ENCODE results near the gene STK32B.

STK32B gene

DNA sequence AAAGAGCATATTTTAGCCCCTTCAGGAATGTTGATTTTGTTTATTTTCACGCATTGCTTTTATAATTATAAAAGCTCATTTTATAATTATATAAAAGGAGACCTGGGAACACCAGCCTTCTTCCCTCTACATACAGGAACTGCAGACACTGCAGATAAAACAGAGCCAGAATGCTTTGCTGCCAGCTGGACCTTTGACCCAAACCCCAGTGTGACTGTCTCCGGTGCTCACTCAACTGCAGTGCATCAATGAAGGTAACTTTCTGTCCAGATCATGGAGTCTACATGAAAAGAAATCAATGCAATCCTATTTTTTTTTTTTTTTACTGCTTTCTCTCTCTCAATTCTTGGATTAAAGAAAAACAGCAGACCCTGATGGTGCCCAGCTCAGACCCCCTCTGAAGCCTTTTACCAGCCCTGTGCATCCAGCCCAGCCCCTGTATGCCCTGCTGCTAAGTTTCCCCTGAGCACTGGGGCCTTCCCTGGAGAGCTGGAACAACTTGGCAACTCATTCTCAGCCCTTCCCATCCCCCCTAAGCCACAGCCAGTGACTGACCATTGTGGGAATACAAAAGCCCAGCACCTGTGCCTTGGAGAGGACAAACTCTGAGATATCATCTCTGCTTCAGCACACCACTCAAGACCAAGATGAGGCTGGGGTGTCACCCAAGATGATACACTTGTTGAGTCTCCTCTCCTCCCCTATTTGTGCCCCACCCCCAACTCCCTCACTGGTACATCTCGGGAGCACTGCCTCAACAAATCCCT is 475.0 kb downstream of the STK32B start:
- Mint-ChIP-seq H3K27me3 (no peaks in the 10 kb centered on the region), H3K4me3 (no peak overlapping the region), H3K9me3 (no peaks in the 10 kb centered on the region), H3K4me1 (ENCODE audit: low read depth) (no peaks in the 10 kb centered on the region), H3K36me3 (ENCODE audit: low read depth) (no peaks in the 10 kb centered on the region), H3K27ac (no peak overlapping the region)
- intact Hi-C loops (cut with micrococcal nuclease), result no loop called here

DNA sequence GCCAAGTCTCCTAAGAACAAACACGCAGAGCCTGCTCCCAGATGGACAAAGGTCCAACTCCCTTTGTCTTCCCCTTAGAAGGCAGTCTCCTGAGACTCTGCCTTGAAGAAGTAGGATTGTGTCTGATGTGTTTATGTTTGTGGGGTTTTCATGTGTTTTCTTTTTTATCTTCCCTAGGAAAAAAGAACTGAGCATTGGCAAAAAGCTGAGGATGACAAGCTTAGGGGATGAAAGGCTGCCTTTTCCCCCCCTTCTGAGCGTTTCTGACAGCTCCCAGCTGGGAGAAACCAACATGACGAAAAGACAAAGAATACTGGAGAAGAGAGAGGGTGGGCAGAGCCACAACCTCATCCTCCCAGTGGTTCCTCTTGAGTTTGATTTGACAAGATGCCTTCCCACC is 475.9 kb downstream of the STK32B start:
- H3K9me3 Mint-ChIP-seq, result no peaks in the 10 kb centered on the region
- no peak overlapping the region for H3K4me3 Mint-ChIP-seq
- no peaks in the 10 kb centered on the region for H3K27me3 Mint-ChIP-seq
- H3K36me3 Mint-ChIP-seq (ENCODE audit: low read depth), result no peaks in the 10 kb centered on the region
- H3K4me1 Mint-ChIP-seq (ENCODE audit: low read depth), result no peaks in the 10 kb centered on the region
- intact Hi-C loops (cut with micrococcal nuclease), result no loop called here
- no peak overlapping the region for H3K27ac Mint-ChIP-seq

DNA sequence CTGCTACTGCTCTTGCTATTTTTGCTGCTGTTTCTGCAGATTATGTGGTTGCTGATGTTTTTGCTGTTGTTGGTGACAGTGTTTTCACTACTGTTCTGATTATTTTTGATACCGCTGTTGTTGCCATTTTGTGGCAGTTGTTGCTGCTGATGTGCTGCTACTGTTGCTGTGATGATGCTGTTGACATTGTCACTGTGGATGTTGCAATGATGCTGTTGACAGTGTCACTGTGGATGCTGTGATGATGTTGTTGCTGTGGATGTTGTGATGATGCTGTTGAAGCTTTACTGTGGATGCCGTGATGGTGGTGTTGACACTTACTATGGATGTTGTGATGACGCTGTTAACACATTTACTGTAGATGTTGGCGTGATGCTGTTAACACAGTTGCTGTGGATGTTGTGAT is 476.8 kb downstream of the STK32B start:
- Mint-ChIP-seq H3K9me3 (no peaks in the 10 kb centered on the region), H3K27ac (no peak overlapping the region), H3K4me1 (ENCODE audit: low read depth) (no peaks in the 10 kb centered on the region), H3K4me3 (no peak overlapping the region), H3K27me3 (no peaks in the 10 kb centered on the region), H3K36me3 (ENCODE audit: low read depth) (no peaks in the 10 kb centered on the region)
- intact Hi-C loops (cut with micrococcal nuclease), result no loop called here

DNA sequence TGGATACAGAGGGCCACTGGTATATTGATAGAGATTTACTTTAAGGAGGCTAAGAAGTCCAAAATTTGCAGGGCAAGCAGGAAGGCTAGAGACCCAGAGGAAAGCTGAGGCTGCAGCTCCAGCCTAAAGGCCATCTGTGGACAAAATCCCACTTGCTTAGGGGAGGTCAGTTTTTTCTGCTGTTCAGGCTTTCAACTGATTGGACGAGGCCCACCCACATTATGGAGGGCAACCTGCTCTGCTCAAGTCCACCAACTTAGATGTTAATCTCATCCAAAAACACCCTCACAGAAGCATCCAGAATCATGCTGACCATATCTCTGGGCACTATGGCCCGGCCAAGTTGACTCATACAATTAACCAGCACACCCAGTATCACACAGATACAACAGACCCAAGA is 480.8 kb downstream of the STK32B start:
- Mint-ChIP-seq H3K27ac (no peak overlapping the region), H3K4me3 (no peak overlapping the region), H3K9me3 (peaks cover 17% of the 10 kb centered on the region), H3K4me1 (ENCODE audit: low read depth) (no peaks in the 10 kb centered on the region), H3K36me3 (ENCODE audit: low read depth) (no peaks in the 10 kb centered on the region), H3K27me3 (no peaks in the 10 kb centered on the region)
- intact Hi-C loops (cut with micrococcal nuclease), result no loop called here

DNA sequence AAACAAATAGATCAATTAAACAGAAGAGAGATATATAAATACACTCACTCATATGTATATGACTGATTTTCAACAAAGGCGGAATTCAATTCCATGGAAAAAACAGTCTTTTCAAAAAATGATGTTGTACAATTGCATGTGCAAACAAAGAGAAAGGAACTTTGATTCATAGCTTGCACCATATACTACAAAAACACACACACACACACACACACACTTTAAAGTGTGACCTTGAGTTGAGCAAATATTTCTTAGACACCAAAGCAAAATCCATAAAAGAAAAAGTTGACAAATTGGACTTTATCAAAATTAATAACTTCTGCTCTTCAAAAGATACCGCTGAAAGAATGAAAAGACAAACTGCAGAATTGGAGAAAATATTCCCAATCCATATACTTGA is 488.3 kb downstream of the STK32B start:
- H3K4me1 Mint-ChIP-seq (ENCODE audit: low read depth), result no peaks in the 10 kb centered on the region
- no peak overlapping the region for H3K27ac Mint-ChIP-seq
- H3K4me3 Mint-ChIP-seq, result no peak overlapping the region
- H3K9me3 Mint-ChIP-seq, result peaks cover 11% of the 10 kb centered on the region
- intact Hi-C loops (cut with micrococcal nuclease), result no loop called here
- no peaks in the 10 kb centered on the region for H3K27me3 Mint-ChIP-seq
- no peaks in the 10 kb centered on the region for H3K36me3 Mint-ChIP-seq (ENCODE audit: low read depth)

DNA sequence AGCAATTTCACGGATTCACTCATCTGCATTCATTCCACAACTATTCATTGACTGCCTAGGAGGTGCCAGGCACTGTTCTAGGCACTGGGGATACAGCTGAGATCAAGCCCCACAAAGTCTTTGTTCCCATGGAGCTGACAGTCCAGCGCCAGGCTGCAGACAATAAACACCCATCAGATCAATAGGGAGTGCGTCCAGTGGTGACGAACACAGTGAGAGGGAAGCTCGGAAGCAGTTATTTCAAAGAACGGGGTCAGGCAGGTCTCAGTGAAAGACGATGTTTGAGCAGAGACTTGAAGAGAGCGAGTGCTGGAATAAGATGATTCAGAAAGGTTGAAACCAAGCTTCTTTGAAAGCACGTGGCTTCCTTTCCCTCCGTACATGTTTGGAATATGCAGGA is 489.9 kb downstream of the STK32B start:
- Mint-ChIP-seq H3K36me3 (ENCODE audit: low read depth) (no peaks in the 10 kb centered on the region), H3K27ac (no peak overlapping the region), H3K9me3 (no peaks in the 10 kb centered on the region), H3K27me3 (no peaks in the 10 kb centered on the region), H3K4me3 (no peak overlapping the region), H3K4me1 (ENCODE audit: low read depth) (no peaks in the 10 kb centered on the region)
- intact Hi-C loops (cut with micrococcal nuclease), result no loop called here

DNA sequence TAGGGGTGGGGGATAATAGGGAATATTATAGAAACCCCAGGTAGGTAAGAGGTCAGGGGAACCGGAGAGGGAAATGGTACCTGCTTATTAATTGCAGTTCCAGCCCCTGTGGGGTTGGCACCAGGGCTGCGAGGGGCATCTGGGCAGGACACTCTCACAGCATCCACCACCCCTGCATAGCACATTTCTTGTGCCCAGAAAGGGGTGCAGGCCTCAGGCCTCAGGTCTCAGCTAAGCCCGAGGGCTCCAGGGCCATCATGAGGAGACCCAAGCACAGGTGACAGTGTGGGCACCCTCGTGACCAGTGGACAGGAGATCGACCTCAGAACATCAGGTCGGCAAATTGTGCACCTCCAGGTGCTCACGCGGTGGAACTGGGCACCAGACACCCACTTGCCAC is 492.4 kb downstream of the STK32B start:
- intact Hi-C loops (cut with micrococcal nuclease), result no loop called here
- Mint-ChIP-seq H3K27me3 (no peaks in the 10 kb centered on the region), H3K9me3 (no peaks in the 10 kb centered on the region), H3K27ac (no peak overlapping the region), H3K4me1 (ENCODE audit: low read depth) (no peaks in the 10 kb centered on the region), H3K36me3 (ENCODE audit: low read depth) (no peaks in the 10 kb centered on the region), H3K4me3 (no peak overlapping the region)

DNA sequence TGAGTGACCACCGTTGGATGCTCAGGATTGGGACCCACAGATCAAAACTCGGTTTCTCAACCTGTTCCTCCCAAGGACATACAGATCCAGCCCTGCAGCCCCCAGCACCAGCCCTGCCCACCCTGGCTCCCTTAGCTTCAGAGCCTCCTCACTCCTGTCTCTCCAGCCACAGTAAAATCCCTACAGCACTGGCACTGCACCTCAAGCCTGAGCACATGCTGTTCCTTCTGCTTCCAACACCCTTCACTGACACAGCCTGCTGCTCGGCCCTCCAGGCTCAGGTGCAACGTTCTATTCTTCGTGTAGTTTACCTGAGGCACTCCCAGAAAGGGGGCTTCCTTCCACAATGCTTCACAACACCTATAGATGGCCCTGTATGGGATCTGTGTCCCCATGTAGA is 493.5 kb downstream of the STK32B start:
- no peak overlapping the region for H3K27ac Mint-ChIP-seq
- H3K27me3 Mint-ChIP-seq, result no peaks in the 10 kb centered on the region
- no peaks in the 10 kb centered on the region for H3K4me1 Mint-ChIP-seq (ENCODE audit: low read depth)
- intact Hi-C loops (cut with micrococcal nuclease), result no loop called here
- H3K4me3 Mint-ChIP-seq, result no peak overlapping the region
- H3K36me3 Mint-ChIP-seq (ENCODE audit: low read depth), result no peaks in the 10 kb centered on the region
- H3K9me3 Mint-ChIP-seq, result peaks cover 5% of the 10 kb centered on the region

DNA sequence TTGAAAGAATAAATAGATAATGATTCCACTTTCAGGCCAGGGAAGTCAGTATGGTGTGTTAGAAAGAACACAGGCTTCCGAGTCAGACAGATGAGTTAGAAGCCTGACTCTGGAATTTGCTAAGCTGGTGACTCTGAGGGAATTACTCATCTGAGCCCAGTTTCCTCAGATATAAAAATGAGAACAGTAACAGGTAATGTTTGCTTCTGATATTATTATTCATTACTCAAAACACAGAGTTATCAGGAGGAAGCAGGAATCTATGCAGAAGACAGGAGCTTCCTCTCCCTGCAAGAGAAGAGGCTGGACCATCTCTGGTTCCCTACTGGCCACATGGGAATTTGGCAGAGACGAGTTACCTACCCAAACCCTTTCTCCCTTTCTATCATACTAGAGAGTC is 494.0 kb downstream of the STK32B start:
- Mint-ChIP-seq H3K4me3 (no peak overlapping the region), H3K36me3 (ENCODE audit: low read depth) (no peaks in the 10 kb centered on the region), H3K9me3 (peaks cover 10% of the 10 kb centered on the region), H3K4me1 (ENCODE audit: low read depth) (no peaks in the 10 kb centered on the region), H3K27ac (no peak overlapping the region), H3K27me3 (no peaks in the 10 kb centered on the region)
- intact Hi-C loops (cut with micrococcal nuclease), result no loop called here

DNA sequence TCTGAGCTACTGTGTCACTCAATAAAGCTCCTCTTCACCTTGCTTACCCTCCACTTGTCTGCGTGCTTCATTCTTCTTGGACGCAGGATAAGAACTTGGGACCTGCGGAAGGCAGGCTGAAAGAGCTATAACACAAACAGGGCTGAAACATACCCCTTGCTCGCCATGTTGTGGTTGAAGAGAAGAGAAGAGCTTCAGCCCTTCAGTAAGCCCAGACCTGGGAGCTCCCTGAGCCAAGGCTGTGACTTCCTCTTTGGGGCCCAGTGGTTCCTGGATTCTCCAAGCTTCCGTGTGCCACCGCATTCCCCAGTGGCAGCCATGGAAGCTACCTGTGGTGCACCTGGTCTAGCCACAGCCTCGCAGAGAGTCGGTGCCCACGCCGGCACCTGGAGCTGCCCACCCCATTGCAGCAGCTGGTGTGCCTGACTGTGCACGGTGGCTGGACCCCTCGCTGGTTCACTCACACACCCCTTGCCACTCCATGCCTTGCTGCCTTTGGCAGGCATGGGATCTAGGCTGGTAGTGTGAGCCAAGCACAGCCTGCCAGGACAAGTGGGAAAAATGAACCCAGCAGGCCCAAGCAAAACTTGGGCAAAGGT is 496.5 kb downstream of the STK32B start:
- peaks cover 23% of the 10 kb centered on the region for H3K9me3 Mint-ChIP-seq
- no peaks in the 10 kb centered on the region for H3K27me3 Mint-ChIP-seq
- no peaks in the 10 kb centered on the region for H3K36me3 Mint-ChIP-seq (ENCODE audit: low read depth)
- no peak overlapping the region for H3K27ac Mint-ChIP-seq
- no peak overlapping the region for H3K4me3 Mint-ChIP-seq
- H3K4me1 Mint-ChIP-seq (ENCODE audit: low read depth), result no peaks in the 10 kb centered on the region
- intact Hi-C loops (cut with micrococcal nuclease), result no loop called here

Measured in dendritic cell treated with granulocyte-macrophage colony-stimulating factor and Interleukin-4, amounts not matched to agents 40 ng/mL and 50 ng/mL, for 4 days (primary cell).